Testis (tissue), 3 donors: Measurements from ENCODE around the gene CARS1. TPM values are rescaled to one million over a fixed set of nuclear protein-coding genes. Genes with fewer than 3 reads are reported as not detected.

Experiments
- DNase-seq: peaks from one replicate; pipeline ENCODE4 v3.0.0-alpha.2; 2019
- H3K27ac ChIP-seq, 2 donors: fragments of 200-600 bp; sonication (generic); one replicate each; pipeline ENCODE4 v1.5.1; 2019
- H3K27me3 ChIP-seq: fragments of 200-600 bp; sonication (generic); one replicate; pipeline ENCODE4 v1.5.1; 2019
- H3K36me3 ChIP-seq: fragments of 200-600 bp; sonication (generic); one replicate; pipeline ENCODE4 v1.5.1; 2017; ENCODE audit warnings: low read depth; ENCODE audit errors: missing control alignments
- H3K4me1 ChIP-seq: fragments of 200-600 bp; sonication (generic); one replicate; pipeline ENCODE4 v1.5.1; 2019
- H3K4me3 ChIP-seq, 2 donors: fragments of 200-600 bp; sonication (generic); one replicate each; pipeline ENCODE4 v1.5.1; 2017 to 2019
- H3K9me3 ChIP-seq: fragments of 200-600 bp; sonication (generic); one replicate; pipeline ENCODE4 v1.5.1; 2017
- CTCF ChIP-seq, 3 experiments: fragments of 450-650 bp in 2 of 3; fragments of 200-600 bp in 1 of 3; sonication (generic) in 1 of 3; IDR thresholded peaks; one replicate each; pipeline ENCODE4 v1.5.1; 2016 to 2019; ENCODE audit warnings: antibody characterized with exemption in 3 of 3, mild to moderate bottlenecking in 2 of 3, moderate library complexity in 1 of 3
- POLR2A ChIP-seq: fragments of 450-650 bp; IDR thresholded peaks from one replicate; pipeline ENCODE4 v1.6.1; 2017; ENCODE audit warnings: antibody characterized with exemption, mild to moderate bottlenecking, moderate library complexity
- WGBS, 2 donors: methylation state at CpG; one replicate each; pipeline ENCODE4 v1.1.5; 2018; 5-methylcytosine and 5-hydroxymethylcytosine counted together
- intact Hi-C: fragments of 100-400 bp; cut with DNase I; formaldehyde crosslinking; loops from one replicate; pipeline ENCODE4 v1.15.1; 2023; ENCODE audit warnings: low total_unique reads
- polyA plus RNA-seq: library from polyadenylated mRNA; stranded (reverse); fragments of 350-450 nt; fragmentation: Illumina TruSeq; extraction: RNeasy Lipid Tissue Mini Kit (QIAGEN cat#74804); gene quantifications from one replicate; pipeline ENCODE4 v1.2.3, GENCODE V29; 2014; ENCODE audit warnings: low read depth, low replicate concordance; ENCODE audit not compliant: insufficient read depth
- total RNA-seq, 2 donors: library from RNA; depleted of rRNA; stranded (reverse); fragments of >200 nt; gene quantifications; one replicate each; pipeline ENCODE4 v1.2.3, GENCODE V29; 2016

CARS1 gene
- total and polyA plus RNA-seq, 3 donors from 2014 or later: 34.8 to 48.2 (median 43.8) TPM

DNA sequence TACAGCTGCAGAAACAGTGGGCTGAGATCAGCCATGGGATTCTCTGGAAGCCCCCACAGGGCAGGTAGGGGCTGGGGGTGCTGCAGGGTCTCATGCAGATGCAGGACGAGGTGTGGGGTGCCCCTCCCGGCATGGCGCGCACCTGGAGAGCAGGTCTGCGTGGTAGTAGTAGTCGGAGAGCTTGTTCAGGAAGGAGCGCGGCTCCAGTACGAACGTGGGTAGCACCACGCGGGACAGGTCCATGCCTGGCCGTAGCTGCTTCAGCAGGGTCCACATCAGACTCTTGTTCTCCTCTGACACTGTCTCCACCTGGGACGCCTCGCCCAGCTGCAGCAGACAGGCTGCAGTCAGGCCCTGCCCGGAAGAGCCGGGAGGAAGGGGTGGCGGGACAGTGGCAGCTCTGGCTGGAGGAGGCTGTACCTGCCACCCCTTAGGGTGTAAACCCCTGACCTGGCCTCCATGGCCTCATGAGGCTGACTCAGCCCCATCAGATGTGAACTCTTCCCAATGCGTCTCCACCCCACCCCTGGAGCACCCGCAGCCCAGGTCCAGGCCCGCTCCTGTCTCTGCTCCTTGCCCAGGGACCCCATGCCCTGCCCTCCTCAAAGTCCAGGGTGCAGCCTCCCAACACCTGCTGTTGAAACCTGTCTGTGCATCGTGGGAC lies 47.0 kb upstream of the CARS1 start:
- H3K4me3 ChIP-seq: no peak overlapping the region
- H3K9me3 ChIP-seq: no peaks in the 10 kb centered on the region
- intact Hi-C loops: loop anchor here (10.0 kb wide), 1 partner anchor 111 kb away; the partner anchor contains the start of gene MRGPRG
- peaks cover 2% of the 10 kb centered on the region for H3K4me1 ChIP-seq
- WGBS, 2 donors: 93 to 96% methylated on average over 9 to 22 of the region's 22 CpGs
- no peaks in the 10 kb centered on the region for H3K36me3 ChIP-seq
- no peaks in the 10 kb centered on the region for H3K27me3 ChIP-seq
- H3K27ac ChIP-seq: no peak overlapping the region
- no peak for TF ChIP-seq POLR2A
- no peak for DNase-seq

- WGBS, 2 donors: 84 to 87% methylated on average over 9 to 11 of the region's 11 CpGs
- Histone ChIP-seq H3K36me3 (no peaks in the 10 kb centered on the region), H3K4me1 (peaks cover 2% of the 10 kb centered on the region), H3K27me3 (no peaks in the 10 kb centered on the region), H3K9me3 (no peaks in the 10 kb centered on the region), H3K27ac (no peak overlapping the region), H3K4me3 (no peak overlapping the region)
- DNase-seq: no peak
- intact Hi-C loops: loop anchor here (10.0 kb wide), 1 partner anchor 112 kb away; the partner anchor contains the start of gene MRGPRG
- TF ChIP-seq CTCF (IDR thresholded peaks at IDR 0.05) (no peak), POLR2A (no peak)
Observed at GRCh38 chr11:3103076-3103475, 45.9 kb upstream of the CARS1 start.

- H3K4me1 ChIP-seq: peaks cover 2% of the 10 kb centered on the region
- no peak overlapping the region for H3K27ac ChIP-seq
- intact Hi-C loops: loop anchor here (10.0 kb wide), 1 partner anchor 112 kb away; the partner anchor contains the start of gene MRGPRG
- no peaks in the 10 kb centered on the region for H3K27me3 ChIP-seq
- TF ChIP-seq POLR2A: no peak
- TF ChIP-seq CTCF (IDR thresholded peaks at IDR 0.05): no peak
- WGBS, 2 donors: 95 to 100% methylated on average over 4 to 5 of the region's 5 CpGs
- no peak for DNase-seq
- no peaks in the 10 kb centered on the region for H3K9me3 ChIP-seq
- H3K4me3 ChIP-seq: no peak overlapping the region
- H3K36me3 ChIP-seq: no peaks in the 10 kb centered on the region
Observed at GRCh38 chr11:3102641-3102921, 45.4 kb upstream of the CARS1 start.

- intact Hi-C loops: loop anchor here (10.0 kb wide), 1 partner anchor 113 kb away; the partner anchor contains the start of gene MRGPRG
- H3K27ac ChIP-seq: no peak overlapping the region
- peaks cover 2% of the 10 kb centered on the region for H3K4me1 ChIP-seq
- no peak for TF ChIP-seq POLR2A
- no peak for TF ChIP-seq CTCF (IDR thresholded peaks at IDR 0.05)
- DNase-seq: no peak
- no peak overlapping the region for H3K4me3 ChIP-seq
- no peaks in the 10 kb centered on the region for H3K9me3 ChIP-seq
- no peaks in the 10 kb centered on the region for H3K27me3 ChIP-seq
- WGBS, 2 donors: 91 to 94% methylated on average over 10 to 19 of the region's 20 CpGs
- H3K36me3 ChIP-seq: no peaks in the 10 kb centered on the region
Observed at GRCh38 chr11:3101921-3102640, 44.9 kb upstream of the CARS1 start.

GRCh38 chr11:3099178-3099577 lies 42.0 kb upstream of the CARS1 start:
- intact Hi-C loops: loop anchor here (10.0 kb wide), 1 partner anchor 56 kb away; no protein-coding TSS in a partner anchor
- TF ChIP-seq POLR2A (no peak), CTCF (IDR thresholded peaks at IDR 0.05) (no peak)
- DNase-seq: no peak
- 35 to 59% methylated on average over 3 of the region's 3 CpGs for WGBS, 2 donors
- Histone ChIP-seq H3K9me3 (no peaks in the 10 kb centered on the region), H3K4me3 (no peak overlapping the region), H3K36me3 (no peaks in the 10 kb centered on the region), H3K27me3 (no peaks in the 10 kb centered on the region), H3K4me1 (peaks cover 2% of the 10 kb centered on the region), H3K27ac (no peak overlapping the region)
